OCI-LY1 (cell line): ENCODE measurements around the gene DNAAF1.

ENCODE experiments used
- EZH2 ChIP-seq: fragments of 200-600 bp; sonication (generic), shearing (Covaris generic); IDR thresholded peaks from 2 replicates; pipeline ENCODE4 v1.8.0; 2017; ENCODE audit warnings: borderline replicate concordance, mixed run types, mild to moderate bottlenecking, antibody characterized with exemption, low read length, moderate library complexity, mixed read lengths
- TF ChIP-seq, protein P1 (sequence below): fragments of 200-600 bp; sonication (generic), shearing (Covaris generic); IDR thresholded peaks from 2 replicates; pipeline ENCODE4 v1.5.1; 2017; ENCODE audit warnings: mild to moderate bottlenecking, antibody characterized with exemption, low read length, moderate library complexity, mixed read lengths

DNA sequence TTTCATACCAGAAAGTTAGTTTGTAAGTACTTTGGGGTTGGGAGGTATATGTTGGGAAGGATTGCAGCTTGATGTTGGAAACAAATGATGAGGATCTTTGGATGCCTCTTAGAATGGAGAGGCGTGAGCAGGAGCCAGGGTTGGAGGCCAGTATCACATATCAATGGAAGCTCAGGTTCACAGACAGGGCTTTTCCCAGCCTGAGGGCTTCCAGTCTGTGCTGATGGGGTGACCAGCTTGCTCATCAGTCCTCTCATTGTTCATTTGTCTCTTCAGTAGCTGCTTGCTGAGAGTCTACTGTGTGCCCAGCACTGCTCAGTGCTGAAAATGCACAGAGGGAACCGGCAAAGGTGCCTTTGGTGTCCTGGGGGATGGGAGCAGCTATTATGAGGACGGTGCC lies 5.8 kb downstream of the DNAAF1 start:
- TF ChIP-seq, protein P1, sequence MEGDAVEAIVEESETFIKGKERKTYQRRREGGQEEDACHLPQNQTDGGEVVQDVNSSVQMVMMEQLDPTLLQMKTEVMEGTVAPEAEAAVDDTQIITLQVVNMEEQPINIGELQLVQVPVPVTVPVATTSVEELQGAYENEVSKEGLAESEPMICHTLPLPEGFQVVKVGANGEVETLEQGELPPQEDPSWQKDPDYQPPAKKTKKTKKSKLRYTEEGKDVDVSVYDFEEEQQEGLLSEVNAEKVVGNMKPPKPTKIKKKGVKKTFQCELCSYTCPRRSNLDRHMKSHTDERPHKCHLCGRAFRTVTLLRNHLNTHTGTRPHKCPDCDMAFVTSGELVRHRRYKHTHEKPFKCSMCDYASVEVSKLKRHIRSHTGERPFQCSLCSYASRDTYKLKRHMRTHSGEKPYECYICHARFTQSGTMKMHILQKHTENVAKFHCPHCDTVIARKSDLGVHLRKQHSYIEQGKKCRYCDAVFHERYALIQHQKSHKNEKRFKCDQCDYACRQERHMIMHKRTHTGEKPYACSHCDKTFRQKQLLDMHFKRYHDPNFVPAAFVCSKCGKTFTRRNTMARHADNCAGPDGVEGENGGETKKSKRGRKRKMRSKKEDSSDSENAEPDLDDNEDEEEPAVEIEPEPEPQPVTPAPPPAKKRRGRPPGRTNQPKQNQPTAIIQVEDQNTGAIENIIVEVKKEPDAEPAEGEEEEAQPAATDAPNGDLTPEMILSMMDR = no peak
- no peak for TF ChIP-seq EZH2
